ENCODE measurements around the gene MADCAM1.
"Not testable (repeated sequence)": the region's sequence is repeated elsewhere in the genome, so short reads cannot be mapped to it uniquely, and the experiment has no call there.

The MADCAM1 gene

DNA sequence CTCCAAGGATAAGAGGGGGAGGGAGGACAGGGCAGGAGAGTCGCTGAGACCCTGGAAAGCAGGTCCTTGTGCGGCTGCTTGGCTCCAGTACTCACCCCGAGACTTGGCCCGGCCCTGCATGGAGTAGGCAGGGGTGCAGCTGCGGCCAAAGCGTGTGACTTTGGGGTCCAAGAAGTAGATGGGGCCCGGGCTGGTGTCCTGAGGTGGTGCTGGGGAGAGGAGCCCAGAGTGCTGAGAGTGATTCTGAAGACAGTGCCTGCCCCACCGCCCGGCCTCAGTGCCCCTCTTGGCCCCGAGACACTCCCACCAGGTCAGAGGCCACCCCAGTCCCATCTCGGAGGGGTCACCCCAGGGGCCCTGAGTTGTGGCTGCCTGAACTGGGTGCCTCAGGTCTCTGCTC lies 28.7 kb upstream of the MADCAM1 start:
- no peak for DNase-seq

DNA sequence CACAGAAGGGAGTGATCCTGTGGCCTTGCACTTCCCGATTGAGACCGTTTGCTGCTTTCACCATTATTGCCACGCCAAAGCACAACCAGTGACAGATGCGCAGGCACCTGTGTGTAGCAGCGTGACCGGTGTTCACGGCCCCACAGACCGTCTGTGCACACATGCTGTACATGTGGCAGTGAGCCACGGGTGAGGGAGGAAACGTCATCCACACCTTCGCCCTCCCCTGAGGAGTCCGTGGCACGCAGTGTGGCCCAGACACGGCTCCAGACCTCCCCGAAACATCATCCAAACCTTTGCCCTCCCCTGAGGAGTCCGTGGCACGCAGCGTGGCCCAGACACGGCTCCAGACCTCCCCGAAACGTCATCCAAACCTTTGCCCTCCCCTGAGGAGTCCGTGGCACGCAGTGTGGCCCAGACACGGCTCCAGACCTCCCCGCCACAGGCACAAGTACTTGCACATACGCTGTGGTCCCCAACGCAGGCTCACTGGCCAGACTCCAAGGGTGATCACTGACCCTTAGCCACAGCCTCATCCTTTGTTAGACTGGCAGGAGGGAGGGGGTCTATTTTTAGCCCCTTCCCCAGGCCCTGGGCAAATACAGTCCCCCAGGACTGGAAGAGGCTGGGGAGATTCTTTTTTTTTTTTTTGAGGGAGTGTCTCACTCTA lies 27.6 kb upstream of the MADCAM1 start:
- DNase-seq: no peak

DNA sequence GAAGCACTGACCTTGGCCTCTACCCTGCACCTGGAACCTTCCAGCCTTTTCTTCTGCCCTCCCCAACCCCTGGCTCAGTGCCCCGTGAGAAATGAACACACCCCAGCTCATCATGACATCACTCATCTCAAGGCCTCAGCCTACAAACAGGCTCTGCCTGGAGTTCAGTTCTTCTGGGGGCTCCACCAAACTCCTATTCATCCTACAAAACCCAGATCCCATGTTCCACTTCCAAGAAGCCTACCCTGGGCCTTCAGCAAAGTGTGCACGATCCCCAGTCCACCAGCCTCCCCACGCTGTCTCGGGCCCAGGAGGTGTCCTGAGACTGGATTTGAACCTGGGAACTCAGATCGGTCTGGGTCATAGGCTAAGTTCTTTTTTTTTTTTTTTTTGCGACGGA lies 26.5 kb upstream of the MADCAM1 start:
- DNase-seq: no peak

DNA sequence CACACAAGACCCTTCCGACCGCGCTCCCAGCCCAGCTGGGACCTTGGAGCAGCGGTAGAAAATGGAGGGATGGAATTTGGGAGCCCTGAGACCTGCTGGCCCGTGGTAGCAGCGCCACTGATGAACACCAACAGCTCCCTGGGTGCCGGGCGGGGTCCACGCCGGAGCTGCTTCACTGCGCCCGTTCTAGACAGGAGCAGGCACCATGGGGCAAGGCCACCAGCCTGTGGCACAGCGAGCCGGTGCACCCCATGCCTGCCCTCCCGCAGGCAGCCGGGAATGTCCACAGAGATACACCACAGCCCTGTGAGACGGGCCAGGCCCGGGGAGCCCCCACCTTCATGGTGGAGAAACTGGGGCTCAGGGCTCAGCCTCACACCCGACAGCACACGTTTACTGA lies 25.6 kb upstream of the MADCAM1 start:
- DNase-seq: no peak

DNA sequence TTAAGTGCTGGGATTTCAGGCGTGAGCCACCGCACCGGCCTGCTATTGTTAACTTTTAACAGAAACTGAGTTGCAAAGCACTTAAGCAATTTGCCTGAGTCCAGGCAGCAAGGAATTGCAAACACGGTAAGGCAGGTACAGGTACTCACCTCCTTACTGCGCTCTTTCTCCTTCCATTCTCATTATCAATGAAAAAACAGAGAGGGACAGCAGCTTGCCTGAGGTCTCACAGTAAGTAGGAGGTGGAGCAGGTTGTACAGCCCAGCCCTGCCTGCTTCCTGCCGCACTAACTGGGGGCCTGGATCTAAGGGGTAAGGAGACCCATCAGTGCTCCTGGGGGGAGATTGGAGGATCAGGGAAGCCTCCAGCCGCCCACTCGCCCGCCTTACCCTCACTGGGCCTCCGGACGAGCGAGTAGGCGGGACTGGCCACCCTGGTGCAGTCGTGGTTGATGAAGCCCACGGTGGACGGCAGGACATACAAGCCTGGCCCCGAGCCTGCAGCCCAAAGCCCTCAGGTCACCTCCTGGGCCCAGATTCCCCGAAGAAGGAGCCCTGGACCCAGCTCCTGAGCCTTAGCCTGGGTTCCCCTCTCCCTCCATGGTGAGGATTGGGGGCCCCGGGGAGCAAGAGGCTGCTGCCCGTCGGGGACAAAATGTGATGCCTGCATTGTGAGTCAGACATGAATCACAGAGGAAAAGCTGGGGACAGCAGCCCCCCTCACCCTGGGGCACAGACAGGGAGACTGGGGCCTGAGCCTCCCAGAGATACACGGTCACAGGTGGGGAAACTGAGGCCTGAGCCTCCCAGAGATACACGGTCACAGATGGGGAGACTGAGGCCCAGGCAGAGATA lies 24.1 kb upstream of the MADCAM1 start:
- DNase-seq: no peak

DNA sequence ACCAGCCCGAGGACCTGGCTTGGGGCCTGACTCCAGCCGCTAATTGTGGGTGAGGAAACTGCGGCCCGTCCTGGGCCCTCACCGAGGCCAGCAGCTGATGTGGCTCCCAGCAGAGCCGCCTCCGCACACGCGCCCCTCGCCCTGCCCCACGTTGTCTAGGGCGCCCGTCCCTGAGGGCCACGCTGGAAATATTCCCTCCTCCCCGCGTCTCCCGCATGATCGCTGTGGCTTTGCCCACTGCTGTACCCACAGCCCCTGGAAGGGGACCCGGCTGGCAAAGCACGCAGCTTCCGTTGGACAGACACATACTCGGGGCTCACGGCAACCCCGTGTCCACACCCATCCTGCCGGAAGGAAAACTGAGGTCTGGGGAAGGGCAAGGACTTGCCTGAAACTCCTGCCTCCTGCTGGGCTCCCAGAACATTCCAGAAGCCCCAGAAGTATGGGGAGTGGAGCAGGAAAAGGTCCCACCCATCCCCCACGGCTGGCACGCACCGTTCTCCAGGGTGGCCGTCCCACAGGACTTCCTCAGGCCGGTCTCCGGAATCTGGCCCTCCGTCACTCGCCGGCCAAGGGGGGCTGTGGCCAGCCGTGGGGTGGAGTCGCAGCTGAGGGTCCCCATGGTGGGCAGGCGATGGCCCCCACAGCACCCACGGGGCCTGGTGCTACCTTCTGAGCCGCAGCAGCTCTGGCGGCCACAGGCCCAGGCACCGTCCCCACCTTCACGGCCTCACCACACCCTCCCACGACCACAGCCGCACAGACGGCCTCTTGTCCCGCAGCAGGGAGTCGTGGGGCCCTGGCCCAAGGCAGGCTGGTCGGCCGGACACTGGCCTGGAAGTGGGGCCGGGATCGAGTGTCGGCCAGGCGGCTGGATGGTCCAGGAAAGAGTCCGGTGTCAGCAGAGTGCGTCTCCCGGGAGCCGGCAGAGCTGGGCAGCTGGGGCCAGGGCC lies 21.9 kb upstream of the MADCAM1 start:
- no peak for DNase-seq

DNA sequence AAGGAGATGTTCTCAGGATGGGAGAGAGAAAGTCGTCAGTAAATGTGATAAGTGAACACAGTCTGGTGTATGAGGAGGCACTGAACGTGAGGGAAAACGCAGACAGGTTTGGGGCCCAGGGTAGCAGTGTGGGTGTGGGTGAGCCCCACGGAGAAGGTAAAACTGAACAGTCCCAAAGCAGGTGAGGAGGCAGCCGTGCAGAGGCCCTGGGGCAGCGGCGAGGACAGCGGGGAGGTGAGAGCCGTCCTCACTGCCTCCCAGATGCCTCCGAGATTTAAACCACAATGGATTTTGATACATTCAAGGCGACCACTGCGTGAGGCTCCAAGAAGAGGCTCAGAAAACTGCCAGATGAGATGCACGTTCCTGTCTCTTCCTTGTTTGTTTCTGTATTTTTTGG lies 20.9 kb upstream of the MADCAM1 start:
- no peak for DNase-seq

DNA sequence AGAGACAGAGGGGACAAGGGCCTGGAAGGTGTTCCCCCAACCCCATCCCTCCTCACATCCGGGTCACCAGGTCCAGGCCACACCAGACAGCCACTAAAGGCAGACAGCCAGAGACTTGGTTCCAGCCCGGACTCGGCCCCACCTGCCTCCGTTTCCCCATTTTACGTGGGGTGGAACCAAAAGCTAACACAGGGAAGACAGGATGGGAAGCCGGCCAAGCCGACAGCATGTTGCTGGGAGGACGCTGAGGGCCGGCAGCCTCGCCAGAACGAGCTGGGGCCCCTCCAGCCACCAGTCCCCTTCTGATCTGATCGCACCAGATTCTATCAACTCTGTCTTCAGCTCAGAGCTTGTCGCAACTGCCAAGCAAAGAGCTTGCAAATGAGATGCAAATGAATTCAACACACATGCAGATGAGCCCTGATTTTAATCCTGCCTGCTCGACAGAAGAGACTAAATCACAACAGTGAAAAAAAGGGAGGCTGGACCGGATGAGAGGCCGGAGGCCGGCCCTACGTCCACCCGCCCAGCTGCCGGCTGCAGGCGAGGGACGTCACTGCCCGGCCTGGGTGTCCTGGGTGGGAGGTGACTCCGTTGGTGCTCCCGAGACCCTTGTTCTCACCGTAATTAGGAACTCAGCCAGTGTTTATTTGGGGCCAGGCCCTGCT lies 17.9 kb upstream of the MADCAM1 start:
- DNase-seq: no peak

DNA sequence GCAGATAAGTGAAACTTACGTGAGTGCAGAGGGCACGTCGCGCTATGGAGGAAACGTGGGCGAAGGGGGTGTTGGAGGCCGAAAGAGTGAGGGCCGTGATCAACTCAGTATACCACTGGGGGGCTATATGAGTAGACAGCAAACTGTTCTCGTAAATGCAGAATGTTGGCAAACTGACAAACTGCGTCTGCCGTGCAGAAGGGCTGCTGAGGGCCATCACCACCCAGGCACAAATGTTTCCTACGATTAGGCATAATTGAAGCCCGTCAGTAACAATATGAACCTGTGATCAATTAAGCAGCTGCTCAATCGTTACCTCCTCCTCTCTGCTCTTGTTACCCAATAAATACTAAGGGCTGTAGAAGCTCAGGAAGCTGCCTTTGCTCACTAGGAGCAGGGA lies 17.3 kb upstream of the MADCAM1 start:
- DNase-seq: peak; percentile 12

DNA sequence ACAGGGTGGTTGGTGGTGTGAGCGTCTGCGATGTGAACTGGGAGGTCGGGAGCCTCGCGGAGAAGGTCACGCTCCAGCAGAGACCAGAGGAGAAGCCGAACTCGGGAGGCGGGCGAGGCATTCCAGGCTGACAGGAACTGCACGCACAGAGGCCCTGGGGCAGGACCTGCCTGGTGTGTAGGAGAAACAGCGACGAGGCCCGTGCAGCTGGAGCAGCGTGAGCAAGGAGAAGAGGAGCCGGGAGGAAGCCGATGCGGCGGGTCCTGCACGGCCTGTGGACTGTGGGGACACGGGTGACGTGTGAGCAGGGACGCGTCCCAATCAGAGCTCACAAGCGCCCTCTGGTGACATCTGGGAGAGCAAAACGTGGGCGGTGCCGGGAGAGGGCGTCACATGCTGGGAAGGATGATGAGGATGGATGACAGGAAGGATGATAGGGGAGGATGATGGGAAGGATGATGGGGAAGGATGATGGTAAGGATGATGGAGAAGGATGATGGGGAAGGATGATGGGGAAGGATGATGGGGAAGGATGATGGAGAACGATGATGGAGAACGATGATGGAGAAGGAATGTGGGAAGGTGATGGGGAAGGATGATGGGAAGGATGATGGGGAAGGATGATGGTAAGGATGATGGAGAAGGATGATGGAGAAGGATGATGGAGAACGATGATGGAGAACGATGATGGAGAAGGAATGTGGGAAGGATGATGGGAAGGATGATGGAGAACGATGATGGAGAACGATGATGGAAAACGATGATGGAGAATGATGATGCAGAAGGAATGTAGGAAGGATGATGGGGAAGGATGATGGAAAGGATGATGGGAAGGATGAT lies 16.1 kb upstream of the MADCAM1 start:
- peak; percentile 49 for DNase-seq

DNA sequence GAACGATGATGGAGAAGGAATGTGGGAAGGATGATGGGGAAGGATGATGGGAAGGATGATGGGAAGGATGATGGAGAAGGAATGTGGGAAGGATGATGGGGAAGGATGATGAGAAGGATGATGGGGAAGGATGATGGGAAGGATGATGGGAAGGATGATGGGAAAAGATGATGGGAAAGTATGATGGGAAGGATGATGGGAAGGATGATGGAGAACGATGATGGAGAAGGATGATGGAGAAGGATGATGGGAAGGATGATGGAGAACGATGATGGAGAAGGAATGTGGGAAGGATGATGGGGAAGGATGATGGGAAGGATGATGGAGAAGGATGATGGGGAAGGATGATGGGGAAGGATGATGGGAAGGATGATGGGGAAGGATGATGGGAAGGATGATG lies 15.2 kb upstream of the MADCAM1 start:
- DNase-seq: not testable (repeated sequence)

DNA sequence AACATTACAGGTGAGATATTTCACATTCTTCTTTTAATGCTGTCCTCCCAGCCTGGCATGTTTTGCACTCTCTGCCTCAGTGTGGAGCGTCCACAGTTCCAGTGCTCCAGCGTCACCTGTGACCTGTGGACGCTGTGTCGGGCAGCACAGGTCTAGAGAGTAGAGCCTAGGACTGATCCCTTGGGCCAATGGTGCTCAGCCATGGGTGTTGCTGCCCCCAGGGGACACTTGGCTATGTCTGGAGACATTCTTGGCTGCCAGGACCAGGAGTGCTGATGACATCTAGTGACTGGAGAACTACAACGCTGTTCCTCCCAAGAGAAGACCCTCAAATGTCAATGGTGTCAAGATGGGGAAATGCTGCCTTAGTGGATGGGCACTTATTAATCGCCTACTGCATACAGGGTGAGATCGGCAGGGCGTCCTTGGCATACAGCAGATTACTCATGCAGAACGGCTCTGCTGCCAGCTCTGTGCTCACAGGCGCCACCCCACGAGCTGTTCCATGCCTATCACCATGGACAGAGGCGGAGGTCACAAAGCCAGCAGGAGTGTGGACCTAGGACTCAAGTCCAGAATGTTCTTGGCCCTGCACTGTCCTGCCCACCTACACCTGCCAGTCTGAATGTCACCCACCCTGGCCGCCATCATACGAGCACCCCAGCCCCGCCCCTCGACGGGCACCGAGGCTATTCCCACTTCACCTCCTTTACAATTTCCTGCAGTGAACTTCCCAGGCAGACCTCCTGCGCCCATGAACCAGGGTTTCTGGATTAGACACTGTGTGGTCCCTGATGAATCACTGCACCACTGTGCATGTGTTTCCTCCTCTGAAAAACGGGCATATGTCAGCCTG lies 13.9 kb upstream of the MADCAM1 start:
- no peak for DNase-seq

DNA sequence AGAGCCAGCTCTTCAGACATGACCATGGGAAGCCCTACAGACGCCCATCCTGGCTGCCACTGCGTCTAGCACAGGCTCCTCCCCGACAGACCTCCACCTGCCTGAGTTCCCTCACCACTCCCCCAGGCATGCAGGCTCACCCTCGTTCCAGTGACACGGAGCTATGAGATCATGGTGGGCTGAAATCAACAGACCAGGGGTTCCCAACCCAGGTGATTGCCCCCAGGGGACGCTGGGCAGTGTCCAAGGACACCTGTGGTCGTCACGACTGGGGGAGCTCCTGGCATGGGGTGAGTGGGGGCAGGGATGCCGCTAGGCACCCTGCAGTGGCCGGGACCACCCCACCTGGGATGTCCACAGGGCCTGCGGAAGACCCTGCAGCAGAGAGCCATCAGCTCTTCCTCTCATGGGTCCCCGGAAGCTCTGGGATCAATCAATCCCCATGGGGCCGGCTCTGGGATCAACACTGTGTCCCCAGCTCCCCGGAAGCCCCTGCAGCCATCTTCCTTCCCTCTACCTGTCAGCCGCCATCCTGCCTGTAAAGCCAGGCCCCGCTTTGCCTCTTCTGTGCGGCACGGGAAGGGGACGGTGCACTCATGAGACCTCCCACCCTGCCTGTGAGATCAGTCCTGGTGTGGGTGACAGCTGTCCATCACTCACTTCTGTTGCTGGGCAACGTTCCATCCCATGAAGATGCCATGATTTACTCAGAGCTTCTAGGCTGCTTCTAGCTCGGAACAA lies 12.8 kb upstream of the MADCAM1 start:
- no peak for DNase-seq

DNA sequence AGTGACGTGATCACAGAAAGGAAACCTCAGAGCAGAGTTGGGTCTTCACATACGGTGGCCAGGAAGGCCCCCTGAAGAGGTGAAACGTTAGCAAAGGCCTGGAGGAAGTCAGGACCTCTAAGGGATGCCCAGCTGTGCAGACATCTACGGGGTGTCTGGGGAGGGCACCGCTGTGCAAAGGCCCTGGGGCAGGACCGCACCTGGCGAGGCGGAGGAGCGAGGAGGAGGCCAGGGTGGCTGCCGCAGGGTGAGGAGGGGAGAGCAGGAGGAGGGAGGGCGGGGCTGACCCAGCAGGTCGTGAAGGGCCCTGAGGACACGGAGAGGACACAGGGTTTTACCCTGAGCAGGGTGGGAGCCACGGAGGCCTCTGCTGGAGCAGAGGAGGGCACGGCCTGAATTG lies 11.8 kb upstream of the MADCAM1 start:
- DNase-seq: no peak

DNA sequence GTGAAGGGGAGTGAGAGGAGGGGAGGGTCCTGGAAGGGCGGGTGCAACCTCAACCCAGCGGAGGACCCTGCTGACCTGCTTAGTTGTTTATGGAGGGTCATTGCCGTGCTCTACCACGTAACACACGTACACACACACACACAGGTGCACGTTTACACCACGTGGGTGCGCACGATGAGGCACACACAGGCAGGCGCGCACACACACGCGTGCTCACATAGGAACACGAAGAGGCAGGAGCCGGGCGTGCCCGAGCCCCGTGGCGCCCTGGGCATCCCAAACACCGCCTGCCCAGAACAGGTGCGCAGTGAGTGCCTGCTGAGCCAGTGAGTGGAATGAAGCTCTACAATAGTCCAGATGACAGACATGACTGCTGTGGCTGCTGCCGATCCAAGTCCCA lies 11.2 kb upstream of the MADCAM1 start:
- no peak for DNase-seq

DNA sequence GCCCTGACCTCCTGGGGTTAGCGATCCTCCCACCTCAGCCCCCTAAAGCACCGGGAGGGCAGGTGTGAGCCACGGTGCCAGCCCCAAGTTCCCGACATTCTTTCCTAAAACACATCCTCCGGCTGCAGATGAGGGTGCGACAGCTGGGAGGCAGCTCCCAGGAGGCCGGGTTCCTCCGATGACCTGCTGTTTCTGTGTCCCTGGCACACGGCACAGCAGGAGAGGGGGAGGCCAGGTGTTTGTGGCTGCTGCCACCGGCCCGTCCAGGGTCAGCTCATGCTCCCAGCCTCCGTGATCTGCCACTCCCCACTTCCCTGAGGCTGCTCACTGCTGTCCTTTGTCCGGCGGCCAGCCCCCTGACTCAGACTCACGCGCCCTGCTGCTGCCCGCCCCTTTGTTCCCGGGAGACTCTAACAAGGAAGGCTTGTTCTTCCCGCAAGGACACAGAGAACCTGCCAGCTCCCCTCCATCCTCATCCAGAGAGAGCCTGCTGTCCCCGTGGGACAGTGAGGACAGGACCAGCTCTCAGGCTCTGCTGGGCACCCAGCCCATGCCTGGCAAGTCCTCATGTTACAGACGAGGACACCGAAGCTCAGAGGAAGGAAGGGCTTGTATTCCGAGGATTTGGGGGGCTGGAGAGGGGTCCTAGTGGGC lies 10.6 kb upstream of the MADCAM1 start:
- no peak for DNase-seq

DNA sequence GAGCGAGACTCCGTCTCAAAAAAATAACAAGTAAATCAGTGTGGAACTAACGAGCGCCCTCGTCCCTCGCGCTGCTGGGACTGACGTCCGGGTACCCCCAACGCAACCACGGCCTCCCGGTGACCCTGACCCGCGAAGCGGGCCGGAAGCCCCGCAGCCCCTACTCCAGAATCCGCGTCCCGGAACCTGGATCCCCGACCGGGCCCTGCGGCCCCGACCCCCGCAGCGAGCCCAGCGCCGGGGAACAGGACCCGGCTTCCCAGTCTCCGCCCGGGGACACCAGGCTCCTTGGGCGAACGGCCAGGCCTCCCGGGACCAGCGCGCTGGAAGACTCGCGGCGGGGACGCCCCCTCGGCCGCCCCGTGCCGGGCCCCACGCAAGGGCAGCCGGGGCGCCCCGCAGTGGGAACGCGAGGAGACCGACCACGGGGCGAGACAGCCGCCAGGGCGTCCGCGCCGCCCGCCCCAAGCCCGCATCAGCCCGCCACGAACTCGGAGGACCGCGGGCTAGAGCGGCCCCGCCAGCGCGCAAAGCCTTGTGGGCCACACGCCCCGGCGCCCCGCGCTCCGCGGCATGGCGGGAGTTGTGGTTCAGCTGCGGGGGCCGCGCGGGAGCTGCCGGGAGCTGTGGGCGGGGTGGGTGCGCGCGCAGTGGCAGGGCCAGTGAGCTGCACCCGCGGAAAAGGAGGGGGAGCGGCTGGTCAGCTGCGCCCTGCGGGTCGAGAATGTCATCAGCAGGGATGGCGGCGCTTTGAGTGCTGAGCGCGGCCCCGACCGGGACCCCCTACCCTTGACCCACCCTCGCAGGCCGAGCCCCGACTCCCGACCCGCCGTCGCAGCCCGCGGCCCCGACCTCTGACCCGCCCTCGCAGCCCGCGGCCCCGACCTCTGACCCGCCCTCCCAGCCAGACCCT lies 7.5 kb upstream of the MADCAM1 start:
- DNase-seq: peak; percentile 94

DNA sequence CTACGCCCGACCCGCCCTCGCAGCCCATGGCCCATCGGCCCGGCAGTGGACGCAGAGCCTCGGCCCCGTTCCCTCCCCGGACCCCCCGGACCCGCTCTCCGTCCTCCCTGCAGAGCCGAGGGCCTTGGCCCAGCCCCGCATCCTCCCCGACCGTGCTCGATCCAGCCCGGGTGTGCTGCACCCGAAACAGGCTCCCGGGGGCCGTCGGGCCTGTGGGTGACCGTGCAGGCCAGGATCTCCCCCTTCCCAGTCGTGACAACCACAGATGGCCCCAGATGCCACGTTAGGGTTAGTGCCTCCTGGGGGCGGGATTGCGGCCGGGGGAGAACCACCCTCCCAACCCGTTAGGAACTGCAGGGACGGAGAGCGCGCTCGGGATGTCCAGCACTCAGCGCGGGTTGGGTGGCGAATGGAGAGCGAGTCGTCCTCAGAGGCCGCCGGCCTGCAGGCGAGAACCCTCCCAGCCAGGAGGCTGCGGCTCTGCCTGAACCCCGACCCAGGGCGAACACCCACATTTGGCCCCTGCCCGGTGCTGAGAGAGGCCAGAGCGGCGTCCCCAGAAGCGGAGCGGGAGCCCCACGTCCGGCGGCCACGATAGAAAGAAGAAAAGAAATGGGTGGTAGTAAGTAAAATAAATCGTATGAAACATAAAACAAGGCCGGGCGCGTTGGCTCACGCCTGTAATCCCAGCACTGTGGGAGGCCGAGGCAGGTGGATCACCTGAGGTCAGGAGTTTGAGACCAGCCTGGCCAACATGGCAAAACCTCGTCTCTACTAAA lies 6.7 kb upstream of the MADCAM1 start:
- DNase-seq: no peak

Measured in fibroblast of skin of right quadriceps (primary cell).